Urothelium cell line (cell line): ENCODE measurements around the gene ARHGAP15.
"Not testable (repeated sequence)": the region's sequence is repeated elsewhere in the genome, so short reads cannot be mapped to it uniquely, and the experiment has no call there.

Experiments used
- DNase-seq: peaks from one replicate; pipeline ENCODE4 v3.0.0; 2011; ENCODE audit warnings: low spot score, mixed read lengths
- FAIRE-seq: peaks from 2 replicates; lab custom pipeline; 2011; peaks lifted over from hg19 to GRCh38; lab: Jason Lieb, UNC

ARHGAP15 gene

GRCh38 chr2:143514413-143514812 is 385.2 kb downstream of the ARHGAP15 start:
- FAIRE-seq, result no peak
- DNase-seq, result no peak

- DNase-seq (no peak), FAIRE-seq (no peak)
Observed at GRCh38 chr2:143515318-143515717, 386.1 kb downstream of the ARHGAP15 start.

GRCh38 chr2:143519521-143519920 is 390.3 kb downstream of the ARHGAP15 start:
- no peak for DNase-seq
- FAIRE-seq, result no peak

- FAIRE-seq, result no peak
- no peak for DNase-seq
Observed at GRCh38 chr2:143521396-143521795, 392.2 kb downstream of the ARHGAP15 start.

GRCh38 chr2:143522699-143523098 is 393.5 kb downstream of the ARHGAP15 start:
- FAIRE-seq (no peak), DNase-seq (no peak)

GRCh38 chr2:143524119-143524553 is 394.9 kb downstream of the ARHGAP15 start:
- FAIRE-seq (no peak), DNase-seq (no peak)

GRCh38 chr2:143524559-143525401 is 395.6 kb downstream of the ARHGAP15 start:
- FAIRE-seq (no peak), DNase-seq (no peak)

GRCh38 chr2:143525402-143525860 is 396.2 kb downstream of the ARHGAP15 start:
- no peak for FAIRE-seq

GRCh38 chr2:143526498-143526897 is 397.3 kb downstream of the ARHGAP15 start:
- no peak for FAIRE-seq

More at GRCh38 chr2:143525402-143525860, 396.2 kb downstream of the ARHGAP15 start:
- no peak for DNase-seq

GRCh38 chr2:143528021-143528420 is 398.8 kb downstream of the ARHGAP15 start:
- FAIRE-seq (no peak), DNase-seq (no peak)

More at GRCh38 chr2:143526498-143526897, 397.3 kb downstream of the ARHGAP15 start:
- DNase-seq, result no peak

GRCh38 chr2:143529118-143529720 is 400.0 kb downstream of the ARHGAP15 start:
- DNase-seq (no peak), FAIRE-seq (no peak)

- no peak for FAIRE-seq
- DNase-seq, result no peak
Observed at GRCh38 chr2:143530758-143531157, 401.5 kb downstream of the ARHGAP15 start.

GRCh38 chr2:143532061-143532460 is 402.8 kb downstream of the ARHGAP15 start:
- DNase-seq, result no peak
- FAIRE-seq, result no peak

- DNase-seq (no peak), FAIRE-seq (no peak)
Observed at GRCh38 chr2:143533846-143534245, 404.6 kb downstream of the ARHGAP15 start.

- no peak for DNase-seq
- no peak for FAIRE-seq
Observed at GRCh38 chr2:143535802-143536201, 406.6 kb downstream of the ARHGAP15 start.

GRCh38 chr2:143541899-143542298 is 412.7 kb downstream of the ARHGAP15 start:
- FAIRE-seq, DNase-seq: not testable (repeated sequence)

GRCh38 chr2:143545059-143545948 is 416.1 kb downstream of the ARHGAP15 start:
- FAIRE-seq (no peak), DNase-seq (no peak)

- DNase-seq (no peak), FAIRE-seq (no peak)
Observed at GRCh38 chr2:143545949-143546255, 416.7 kb downstream of the ARHGAP15 start.

GRCh38 chr2:143548032-143548431 is 418.8 kb downstream of the ARHGAP15 start:
- FAIRE-seq (no peak), DNase-seq (no peak)

GRCh38 chr2:143550500-143550899 is 421.3 kb downstream of the ARHGAP15 start:
- no peak for FAIRE-seq
- DNase-seq, result no peak

GRCh38 chr2:143551971-143552650 is 422.9 kb downstream of the ARHGAP15 start:
- DNase-seq (peak; percentile 10), FAIRE-seq (no peak)
